ENCODE measurements around the gene NR1H3.

NR1H3 gene

GRCh38 chr11:47264521-47264920 is 6.7 kb downstream of the NR1H3 start:
- TF ChIP-seq CTCF (IDR thresholded peaks at IDR 0.05), result no peak
- Histone ChIP-seq H3K4me3 (ENCODE audit: low read depth in 1 of 2, low read length in 1 of 2) (no peak overlapping the region), H3K27me3 (no peaks in the 10 kb centered on the region), H3K4me1 (ENCODE audit: control insufficient read depth in 1 of 2, insufficient read depth in 1 of 2, low read depth in 1 of 2, low read length in 1 of 2) (peaks cover 15 to 17% of the 10 kb centered on the region in 2 experiments), H3K27ac (no peak overlapping the region), H3K36me3 (no peaks in the 10 kb centered on the region), H3K9me3 (no peaks in the 10 kb centered on the region)

GRCh38 chr11:47267876-47268275 is 10.1 kb downstream of the NR1H3 start:
- no peaks in the 10 kb centered on the region for H3K27me3 ChIP-seq
- no peaks in the 10 kb centered on the region for H3K36me3 ChIP-seq
- no peaks in the 10 kb centered on the region for H3K9me3 ChIP-seq
- H3K4me1 ChIP-seq (ENCODE audit: control insufficient read depth in 1 of 2, insufficient read depth in 1 of 2, low read depth in 1 of 2, low read length in 1 of 2), result peaks cover 26 to 31% of the 10 kb centered on the region in 2 experiments
- no peak for TF ChIP-seq CTCF (IDR thresholded peaks at IDR 0.05)
- H3K4me3 ChIP-seq (ENCODE audit: low read depth in 1 of 2, low read length in 1 of 2), result no peak overlapping the region
- H3K27ac ChIP-seq, result peak overlapping the region; percentile 92

GRCh38 chr11:47268448-47269001 is 10.7 kb downstream of the NR1H3 start:
- H3K4me1 ChIP-seq (ENCODE audit: control insufficient read depth in 1 of 2, insufficient read depth in 1 of 2, low read depth in 1 of 2, low read length in 1 of 2), result peaks cover 26 to 31% of the 10 kb centered on the region in 2 experiments
- no peaks in the 10 kb centered on the region for H3K9me3 ChIP-seq
- H3K36me3 ChIP-seq, result no peaks in the 10 kb centered on the region
- H3K27ac ChIP-seq, result peak overlapping the region; percentile 92
- TF ChIP-seq CTCF (IDR thresholded peaks at IDR 0.05), result no peak
- no peaks in the 10 kb centered on the region for H3K27me3 ChIP-seq
- H3K4me3 ChIP-seq (ENCODE audit: low read depth in 1 of 2, low read length in 1 of 2), result peak overlapping the region; percentile 90 to 97

DNA sequence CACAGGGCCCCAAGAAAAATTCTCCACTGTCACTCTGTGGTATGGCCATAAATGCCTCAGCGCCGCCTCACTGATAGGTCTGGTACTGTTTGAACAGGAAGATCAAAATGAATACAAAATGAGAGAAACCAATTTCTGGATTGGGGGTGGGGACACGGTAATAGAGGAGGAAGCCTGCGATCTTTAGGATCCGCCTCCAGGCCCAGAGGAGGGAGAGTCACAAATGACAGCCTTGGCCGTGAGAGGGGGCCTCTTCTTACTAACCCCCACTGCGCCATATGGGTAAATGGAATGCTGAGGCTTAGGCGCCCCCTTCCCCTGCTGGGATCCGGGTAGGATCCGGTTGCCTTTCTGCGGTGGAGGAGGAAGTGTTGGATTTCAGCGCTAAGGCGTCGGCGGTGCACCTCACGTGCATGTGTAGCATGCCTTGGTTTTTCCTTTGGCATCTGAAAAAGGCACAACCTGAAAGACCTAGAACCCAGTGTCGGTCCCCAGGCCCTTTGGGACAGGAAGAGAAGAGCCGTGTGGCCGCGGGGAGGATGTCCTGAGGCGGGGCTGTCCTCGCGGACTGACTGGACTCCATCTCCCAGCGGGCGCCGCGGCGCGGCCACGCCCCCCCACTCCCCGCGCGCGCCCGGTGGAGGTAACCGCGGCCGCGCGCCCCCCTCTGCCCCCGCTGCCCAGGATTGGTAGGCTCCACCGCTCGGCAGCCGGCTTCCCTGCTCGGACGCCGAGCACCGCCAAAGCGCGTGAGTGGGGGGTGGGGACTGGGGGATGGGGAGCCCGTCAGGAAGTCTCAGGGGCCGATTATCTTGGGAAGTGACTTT is 11.4 kb downstream of the NR1H3 start:
- Histone ChIP-seq H3K27ac (peak overlapping the region; percentile 92), H3K4me1 (ENCODE audit: control insufficient read depth in 1 of 2, insufficient read depth in 1 of 2, low read depth in 1 of 2, low read length in 1 of 2) (peaks cover 26 to 31% of the 10 kb centered on the region in 2 experiments), H3K9me3 (no peaks in the 10 kb centered on the region), H3K4me3 (ENCODE audit: low read depth in 1 of 2, low read length in 1 of 2) (peak overlapping the region; percentile 90 to 97), H3K27me3 (no peaks in the 10 kb centered on the region), H3K36me3 (no peaks in the 10 kb centered on the region)
- TF ChIP-seq CTCF (IDR thresholded peaks at IDR 0.05), result peak; percentile 22

DNA sequence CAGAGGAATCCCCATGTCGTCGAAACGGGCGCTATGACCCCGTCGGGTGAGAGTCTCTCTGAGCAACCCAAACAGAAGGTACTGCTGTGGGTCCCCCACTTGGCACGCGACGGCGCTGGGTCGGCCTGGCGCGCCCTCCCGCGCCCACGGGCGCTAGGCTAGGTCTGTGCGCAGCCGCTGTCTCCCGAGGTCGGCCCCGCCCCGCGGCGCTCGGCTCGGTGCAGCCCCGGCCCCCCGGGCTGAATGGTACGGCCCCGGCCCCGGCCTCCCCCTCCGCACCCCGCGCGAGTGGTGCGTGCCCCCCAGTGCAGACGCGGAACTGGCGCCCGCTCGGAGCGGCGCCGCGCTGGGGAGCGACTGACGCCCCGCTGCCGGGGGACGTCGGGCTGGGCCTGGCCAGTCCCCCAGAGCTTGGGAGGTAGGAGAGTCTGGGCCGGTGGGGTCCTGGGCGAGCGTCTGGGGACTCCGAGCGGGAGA is 12.1 kb downstream of the NR1H3 start, which contains the start of gene MADD:
MADD (plus strand) TSS at position 305 of the 477 bp plus-strand sequence.
- TF ChIP-seq CTCF (IDR thresholded peaks at IDR 0.05), result no peak

More for the DNA sequence above, 12.1 kb downstream of the NR1H3 start, which contains the start of gene MADD:
- Histone ChIP-seq H3K9me3 (no peaks in the 10 kb centered on the region), H3K4me3 (ENCODE audit: low read depth in 1 of 2, low read length in 1 of 2) (peak within 1 kb of the TSS; percentile 90 to 97), H3K27ac (peak within 1 kb of the TSS; percentile 92), H3K36me3 (peaks cover 6% of the 10 kb centered on the region), H3K4me1 (ENCODE audit: control insufficient read depth in 1 of 2, insufficient read depth in 1 of 2, low read depth in 1 of 2, low read length in 1 of 2) (peaks cover 26 to 31% of the 10 kb centered on the region in 2 experiments), H3K27me3 (no peaks in the 10 kb centered on the region)

Measured in neutrophil (primary cell).